ENCODE results near the gene PHF2.

DNA sequence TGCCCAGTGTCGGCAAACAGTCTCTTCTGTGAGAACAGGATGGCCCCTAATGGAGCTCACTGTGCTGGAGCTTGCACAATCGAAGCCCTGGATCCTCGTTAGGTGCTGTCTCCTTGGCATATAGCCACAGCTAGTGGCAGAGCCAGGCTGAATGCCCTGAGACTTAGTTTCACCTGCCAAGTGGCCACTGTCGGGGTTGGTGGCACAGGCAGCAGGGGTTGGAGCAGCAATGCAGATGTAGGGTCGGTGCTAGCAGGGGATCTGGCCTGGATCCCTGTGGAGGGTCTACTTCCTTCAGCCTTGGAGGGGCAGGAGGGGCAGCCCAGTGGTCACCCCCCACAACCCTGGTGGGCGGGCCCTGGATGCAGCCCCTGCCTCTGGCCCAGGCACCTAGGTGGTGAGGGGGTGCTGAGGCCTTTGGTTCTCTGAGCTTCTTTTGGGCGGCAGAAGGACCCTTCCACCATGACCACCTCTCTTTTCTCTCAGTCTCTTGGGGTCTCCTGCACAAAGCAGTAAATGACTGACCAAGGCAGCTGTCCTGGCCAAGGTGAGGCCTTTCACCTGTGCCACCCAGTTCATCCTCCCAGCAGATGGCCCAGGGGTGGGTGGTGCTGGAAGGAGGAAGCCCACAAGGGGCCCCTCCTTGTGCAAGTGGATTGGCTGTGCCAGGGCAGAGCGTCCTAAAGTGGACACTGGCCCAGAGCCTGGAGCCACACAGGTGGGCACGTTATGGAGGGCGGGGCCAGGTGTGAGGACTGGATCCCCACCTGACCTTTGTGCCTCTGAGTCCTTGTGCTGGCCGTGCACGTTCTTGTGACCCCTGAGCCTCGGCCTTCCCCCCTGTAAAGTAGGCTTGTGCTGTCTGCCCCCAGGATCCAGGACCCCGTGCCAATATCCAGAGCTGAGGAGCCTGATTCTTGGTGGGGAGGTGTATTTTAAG, 44.8 kb downstream of the PHF2 start:
- TF ChIP-seq, protein P1, sequence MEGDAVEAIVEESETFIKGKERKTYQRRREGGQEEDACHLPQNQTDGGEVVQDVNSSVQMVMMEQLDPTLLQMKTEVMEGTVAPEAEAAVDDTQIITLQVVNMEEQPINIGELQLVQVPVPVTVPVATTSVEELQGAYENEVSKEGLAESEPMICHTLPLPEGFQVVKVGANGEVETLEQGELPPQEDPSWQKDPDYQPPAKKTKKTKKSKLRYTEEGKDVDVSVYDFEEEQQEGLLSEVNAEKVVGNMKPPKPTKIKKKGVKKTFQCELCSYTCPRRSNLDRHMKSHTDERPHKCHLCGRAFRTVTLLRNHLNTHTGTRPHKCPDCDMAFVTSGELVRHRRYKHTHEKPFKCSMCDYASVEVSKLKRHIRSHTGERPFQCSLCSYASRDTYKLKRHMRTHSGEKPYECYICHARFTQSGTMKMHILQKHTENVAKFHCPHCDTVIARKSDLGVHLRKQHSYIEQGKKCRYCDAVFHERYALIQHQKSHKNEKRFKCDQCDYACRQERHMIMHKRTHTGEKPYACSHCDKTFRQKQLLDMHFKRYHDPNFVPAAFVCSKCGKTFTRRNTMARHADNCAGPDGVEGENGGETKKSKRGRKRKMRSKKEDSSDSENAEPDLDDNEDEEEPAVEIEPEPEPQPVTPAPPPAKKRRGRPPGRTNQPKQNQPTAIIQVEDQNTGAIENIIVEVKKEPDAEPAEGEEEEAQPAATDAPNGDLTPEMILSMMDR (conservative IDR thresholded peaks at IDR 0.05; ENCODE audit: low read length), result no peak
- no peak for TF ChIP-seq EZH2phosphoT487 (IDR thresholded peaks at IDR 0.05; ENCODE audit: borderline replicate concordance, low read depth, low read length)
